Keratinocyte (primary cell): ENCODE measurements around the gene C5AR1. TPM values are rescaled to one million over a fixed set of nuclear protein-coding genes. Genes with fewer than 3 reads are reported as not detected.
A peak's percentile ranks its signal among the peaks of the same experiment; 100 is the strongest.

Experiments used
- DNase-seq: peaks from one replicate; pipeline ENCODE4 v3.0.0-alpha.2; 2011; ENCODE audit warnings: low read depth, missing footprints, low spot score
- FAIRE-seq: peaks from 2 replicates; lab custom pipeline; 2011; peaks lifted over from hg19 to GRCh38; lab: Jason Lieb, UNC
- H2AFZ ChIP-seq: 2 replicates; pipeline ENCODE4 v1.6.0; 2012; ENCODE audit warnings: low read length, control low read depth, inconsistent platforms; ENCODE audit not compliant: control insufficient read depth
- H3K27ac ChIP-seq: 2 replicates; pipeline ENCODE4 v1.5.1; 2011; ENCODE audit warnings: low read length; ENCODE audit not compliant: control insufficient read depth, insufficient read depth
- H3K27me3 ChIP-seq: 3 replicates; pipeline ENCODE4 v1.6.0; 2011; ENCODE audit warnings: low read length; ENCODE audit not compliant: control insufficient read depth, insufficient read depth; ENCODE audit errors: extremely low read depth
- H3K36me3 ChIP-seq, 2 experiments: 2 replicates in 1 of 2; 3 replicates in 1 of 2; pipeline ENCODE4 v1.5.1; 2011; ENCODE audit warnings: low read length in 2 of 2, mild to moderate bottlenecking in 1 of 2; ENCODE audit not compliant: control insufficient read depth in 2 of 2, insufficient read depth in 2 of 2; ENCODE audit errors: extremely low read depth in 1 of 2
- H3K4me1 ChIP-seq: 3 replicates; pipeline ENCODE4 v1.5.1; 2011; ENCODE audit warnings: low read length; ENCODE audit not compliant: control insufficient read depth, insufficient read depth; ENCODE audit errors: extremely low read depth
- H3K4me2 ChIP-seq: 3 replicates; pipeline ENCODE4 v1.6.0; 2011; ENCODE audit warnings: low read depth, low read length; ENCODE audit not compliant: control insufficient read depth, insufficient read depth; ENCODE audit errors: extremely low read depth
- H3K4me3 ChIP-seq, 3 experiments: fragments of 200-600 bp in 1 of 3; sonication (generic) in 1 of 3; 2 replicates in 2 of 3; 3 replicates in 1 of 3; pipeline ENCODE4 v1.5.1; 2011 to 2016; ENCODE audit warnings: low read length in 3 of 3, mild to moderate bottlenecking in 3 of 3, control low read depth in 2 of 3, inconsistent platforms in 1 of 3, low read depth in 1 of 3, mixed read lengths in 1 of 3, mixed run types in 1 of 3, moderate library complexity in 1 of 3; ENCODE audit not compliant: control insufficient read depth in 2 of 3, insufficient read depth in 2 of 3; ENCODE audit errors: extremely low read depth in 1 of 3
- H3K79me2 ChIP-seq: 2 replicates; pipeline ENCODE4 v1.6.0; 2012; ENCODE audit warnings: low read length; ENCODE audit not compliant: control insufficient read depth, insufficient read depth
- H3K9ac ChIP-seq: 3 replicates; pipeline ENCODE4 v1.6.0; 2011; ENCODE audit warnings: low read length; ENCODE audit not compliant: control insufficient read depth, insufficient read depth; ENCODE audit errors: extremely low read depth
- H3K9me1 ChIP-seq: 3 replicates; pipeline ENCODE4 v1.6.0; 2011; ENCODE audit warnings: low read length; ENCODE audit not compliant: control insufficient read depth, insufficient read depth; ENCODE audit errors: extremely low read depth
- H3K9me3 ChIP-seq: 2 replicates; pipeline ENCODE4 v1.5.1; 2012; ENCODE audit warnings: low read depth, low read length; ENCODE audit not compliant: control insufficient read depth
- H4K20me1 ChIP-seq: 3 replicates; pipeline ENCODE4 v1.6.0; 2011; ENCODE audit warnings: low read length; ENCODE audit not compliant: control insufficient read depth, insufficient read depth; ENCODE audit errors: extremely low read depth
- EZH2 ChIP-seq: IDR thresholded peaks from one replicate; pipeline ENCODE4 v1.6.1; 2012; ENCODE audit warnings: inconsistent platforms, mild to moderate bottlenecking, low read length, moderate library complexity
- dilution Hi-C: fragments of 300-500 bp; cut with MboI; formaldehyde crosslinking; loops from one replicate; pipeline ENCODE4 v1.7.0; 2020; ENCODE audit warnings: low sequenced_read_pairs; ENCODE audit not compliant: extremely low pct_ligation_motif_present
- polyA plus RNA-seq, 5 experiments: library from polyadenylated mRNA; depleted of rRNA in 3 of 5; stranded (reverse) in 3 of 5; stranded (forward) in 1 of 5; unstranded in 1 of 5; fragments of >200 nt; gene quantifications; 1 replicate in 1 of 5; 2 replicates in 3 of 5; 3 replicates in 1 of 5; pipeline versions ENCODE4 v1.2.1 to v1.2.3, GENCODE V29; 2011 to 2012; ENCODE audit warnings: missing spikeins in 2 of 5, low read depth in 1 of 5, low replicate concordance in 1 of 5
- TF ChIP-seq, protein P1 (sequence below), 3 experiments: IDR thresholded peaks in 1 of 3; conservative IDR thresholded peaks in 1 of 3; optimal IDR thresholded peaks in 1 of 3; 2 replicates in 2 of 3; 3 replicates in 1 of 3; pipeline versions ENCODE3 to v1.5.1; 2011; ENCODE audit warnings: low read length in 3 of 3, mild to moderate bottlenecking in 3 of 3, moderate library complexity in 2 of 3, control low read depth in 1 of 3, inconsistent platforms in 1 of 3; ENCODE audit not compliant: insufficient read depth in 2 of 3; ENCODE audit errors: extremely low read depth in 1 of 3

C5AR1 gene
- polyA plus RNA-seq, 1 donor (not counting 4 experiments of a cell fraction or from before 2014, with no cell fraction given), result 0.42 TPM

DNA sequence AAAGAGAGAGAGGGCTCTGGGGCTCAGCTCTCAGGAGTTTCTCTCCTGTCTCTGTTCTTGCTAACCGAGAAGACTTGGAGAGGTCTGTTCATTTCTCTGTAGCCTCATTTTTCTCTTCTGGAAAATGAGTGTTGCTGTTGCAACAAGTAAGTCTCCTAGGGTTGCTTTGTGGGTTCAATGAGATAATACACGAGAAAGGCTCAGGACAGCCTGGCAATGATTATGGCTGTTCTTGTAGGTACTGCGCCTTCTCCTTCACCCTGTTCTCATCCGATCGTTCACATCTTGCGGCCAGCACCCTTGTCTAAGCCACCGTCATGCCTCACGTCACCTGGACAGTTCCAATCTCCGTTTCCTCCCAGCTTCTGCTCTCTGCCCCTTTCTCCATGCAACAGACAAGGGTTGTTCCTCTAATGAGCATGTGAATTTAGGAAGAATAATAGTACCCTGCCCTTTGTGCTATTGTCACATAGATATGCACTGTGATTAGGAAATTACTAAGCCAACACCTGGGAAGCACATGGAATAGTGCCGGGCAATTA lies 4.2 kb downstream of the C5AR1 start:
- no peak for TF ChIP-seq EZH2
- Histone ChIP-seq H3K4me3 (no peak overlapping the region), H3K9ac (no peak overlapping the region), H3K36me3 (no peaks in the 10 kb centered on the region), H3K9me3 (no peaks in the 10 kb centered on the region), H3K79me2 (no peaks in the 10 kb centered on the region), H3K27me3 (peaks cover 3% of the 10 kb centered on the region), H4K20me1 (no peaks in the 10 kb centered on the region), H3K27ac (no peak overlapping the region), H3K4me1 (peaks cover 3% of the 10 kb centered on the region), H3K9me1 (no peaks in the 10 kb centered on the region), H3K4me2 (no peak overlapping the region), H2AFZ (no peak overlapping the region)
- FAIRE-seq (no peak), DNase-seq (no peak)
- dilution Hi-C loops, result no loop called here

DNA sequence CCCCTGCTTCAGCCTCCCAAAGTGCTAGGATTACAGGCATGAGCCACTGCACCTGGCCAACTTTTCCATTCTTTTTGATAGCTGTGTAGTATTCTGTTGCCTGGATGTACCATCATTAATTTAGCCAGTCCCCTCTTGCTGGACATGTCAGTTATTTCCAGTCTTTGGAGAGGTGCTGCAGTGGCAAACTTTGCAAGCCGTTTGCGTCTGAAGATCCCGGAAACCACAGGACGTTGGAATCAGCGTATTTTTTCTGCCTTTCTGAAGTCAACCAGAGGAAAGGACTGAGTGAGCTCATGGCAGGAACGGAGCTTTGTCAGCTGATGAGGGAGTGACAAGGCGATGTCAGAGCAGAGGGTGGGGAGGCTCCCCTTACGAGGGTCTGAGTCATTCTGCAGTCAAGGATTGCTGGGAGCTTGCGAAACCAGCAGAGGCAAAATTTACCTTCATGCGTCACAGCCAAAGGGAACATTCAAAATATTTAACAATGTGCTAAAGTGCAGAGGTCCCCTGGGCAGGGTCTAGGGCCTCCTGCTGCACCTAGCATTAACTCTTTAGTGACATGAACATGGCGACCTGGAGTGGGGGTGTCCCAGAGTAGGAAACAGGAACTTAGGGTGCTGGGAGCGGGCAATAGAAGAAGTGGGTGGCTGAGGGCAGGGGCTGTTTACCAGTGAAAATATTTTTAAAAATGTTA lies 5.6 kb downstream of the C5AR1 start:
- no peak overlapping the region for H3K4me3 ChIP-seq
- H2AFZ ChIP-seq, result no peak overlapping the region
- dilution Hi-C loops, result no loop called here
- no peaks in the 10 kb centered on the region for H3K9me3 ChIP-seq
- no peak overlapping the region for H3K9ac ChIP-seq
- no peaks in the 10 kb centered on the region for H3K36me3 ChIP-seq
- H3K4me2 ChIP-seq, result peak overlapping the region; percentile 9
- no peaks in the 10 kb centered on the region for H3K9me1 ChIP-seq
- DNase-seq (peak; percentile 49), FAIRE-seq (peak; percentile 49)
- no peaks in the 10 kb centered on the region for H4K20me1 ChIP-seq
- no peaks in the 10 kb centered on the region for H3K27me3 ChIP-seq
- TF ChIP-seq, protein P1, sequence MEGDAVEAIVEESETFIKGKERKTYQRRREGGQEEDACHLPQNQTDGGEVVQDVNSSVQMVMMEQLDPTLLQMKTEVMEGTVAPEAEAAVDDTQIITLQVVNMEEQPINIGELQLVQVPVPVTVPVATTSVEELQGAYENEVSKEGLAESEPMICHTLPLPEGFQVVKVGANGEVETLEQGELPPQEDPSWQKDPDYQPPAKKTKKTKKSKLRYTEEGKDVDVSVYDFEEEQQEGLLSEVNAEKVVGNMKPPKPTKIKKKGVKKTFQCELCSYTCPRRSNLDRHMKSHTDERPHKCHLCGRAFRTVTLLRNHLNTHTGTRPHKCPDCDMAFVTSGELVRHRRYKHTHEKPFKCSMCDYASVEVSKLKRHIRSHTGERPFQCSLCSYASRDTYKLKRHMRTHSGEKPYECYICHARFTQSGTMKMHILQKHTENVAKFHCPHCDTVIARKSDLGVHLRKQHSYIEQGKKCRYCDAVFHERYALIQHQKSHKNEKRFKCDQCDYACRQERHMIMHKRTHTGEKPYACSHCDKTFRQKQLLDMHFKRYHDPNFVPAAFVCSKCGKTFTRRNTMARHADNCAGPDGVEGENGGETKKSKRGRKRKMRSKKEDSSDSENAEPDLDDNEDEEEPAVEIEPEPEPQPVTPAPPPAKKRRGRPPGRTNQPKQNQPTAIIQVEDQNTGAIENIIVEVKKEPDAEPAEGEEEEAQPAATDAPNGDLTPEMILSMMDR (optimal IDR thresholded peaks at IDR 0.05 in 1 of 3, IDR thresholded peaks at IDR 0.05 in 1 of 3, conservative IDR thresholded peaks at IDR 0.05 in 1 of 3; ENCODE audit: extremely low read depth in 1 of 3, insufficient read depth in 2 of 3, low read length in 3 of 3), result no peak
- no peak for TF ChIP-seq EZH2
- H3K27ac ChIP-seq, result peak overlapping the region; percentile 5
- peaks cover 3% of the 10 kb centered on the region for H3K4me1 ChIP-seq
- no peaks in the 10 kb centered on the region for H3K79me2 ChIP-seq
